Spleen (tissue), 11 donors: ENCODE measurements around the gene ATRN. TPM values are rescaled to one million over a fixed set of nuclear protein-coding genes. Genes with fewer than 3 reads are reported as not detected.
"Not testable (repeated sequence)": the region's sequence is repeated elsewhere in the genome, so short reads cannot be mapped to it uniquely, and the experiment has no call there.

Experiments used
- DNase-seq: peaks from one replicate; pipeline ENCODE4 v3.0.0-alpha.2; 2020
- H3K27ac ChIP-seq, 8 donors: fragments of 200-600 bp; sonication (generic) in 7 of 8; 1 replicate in 4 of 8; 2 replicates in 4 of 8; pipeline versions ENCODE4 v1.5.0 to v1.8.0; 2016 to 2021; ENCODE audit warnings: inconsistent platforms in 4 of 8, mild to moderate bottlenecking in 4 of 8, moderate library complexity in 1 of 8
- H3K27me3 ChIP-seq, 7 donors: fragments of 200-600 bp; sonication (generic) in 6 of 7; replicated peaks in 1 of 7; 1 replicate in 4 of 7; 2 replicates in 3 of 7; pipeline versions ENCODE4 v1.5.0 to v1.8.0; 2016 to 2021; ENCODE audit warnings: inconsistent platforms in 3 of 7, mild to moderate bottlenecking in 1 of 7
- H3K36me3 ChIP-seq, 6 donors: fragments of 200-600 bp; sonication (generic) in 5 of 6; 1 replicate in 4 of 6; 2 replicates in 2 of 6; pipeline versions ENCODE4 v1.5.0 to v1.8.0; 2016 to 2021; ENCODE audit warnings: inconsistent platforms in 2 of 6
- H3K4me1 ChIP-seq, 6 donors: fragments of 200-600 bp; sonication (generic) in 5 of 6; 1 replicate in 3 of 6; 2 replicates in 3 of 6; pipeline versions ENCODE4 v1.5.0 to v1.8.0; 2016 to 2021; ENCODE audit warnings: inconsistent platforms in 3 of 6
- H3K4me3 ChIP-seq, 8 donors: fragments of 200-600 bp; sonication (generic) in 7 of 8; 1 replicate in 4 of 8; 2 replicates in 4 of 8; pipeline versions ENCODE4 v1.5.0 to v1.8.0; 2016 to 2021; ENCODE audit warnings: inconsistent platforms in 4 of 8, mild to moderate bottlenecking in 4 of 8, moderate library complexity in 2 of 8
- H3K9me3 ChIP-seq, 8 donors: fragments of 200-600 bp; sonication (generic) in 7 of 8; 1 replicate in 4 of 8; 2 replicates in 4 of 8; pipeline versions ENCODE4 v1.5.0 to v1.8.0; 2016 to 2021; ENCODE audit warnings: inconsistent platforms in 4 of 8
- POLR2A ChIP-seq, 3 donors: fragments of 450-650 bp; IDR thresholded peaks; one replicate each; pipeline ENCODE4 v1.5.1; 2017; ENCODE audit warnings: antibody characterized with exemption in 3 of 3, mild to moderate bottlenecking in 1 of 3
- POLR2AphosphoS5 ChIP-seq, 3 donors: sonication (generic); formaldehyde crosslinking; IDR thresholded peaks; one replicate each; pipeline ENCODE4 v1.5.1; 2017; ENCODE audit warnings: antibody characterized with exemption in 3 of 3
- WGBS, 5 donors: extraction: QIAGEN DNeasy Blood & Tissue Kit in 3 of 5; methylation state at CpG; one replicate each; pipeline versions ENCODE4 v1.1.5 to v1.1.7; 2013 to 2018; 5-methylcytosine and 5-hydroxymethylcytosine counted together
- intact Hi-C: fragments of 100-400 bp; cut with DNase I; formaldehyde crosslinking; loops from one replicate; pipeline ENCODE4 v1.15.0; 2023; ENCODE audit warnings: low total_unique reads
- polyA plus RNA-seq, 3 donors: library from polyadenylated mRNA; stranded (reverse); fragments of 200-250 nt; gene quantifications; one replicate each; pipeline ENCODE4 v1.2.1, GENCODE V29; 2013
- total RNA-seq, 7 donors: library from RNA; depleted of rRNA in 3 of 7; stranded (reverse); fragments of >200 nt in 3 of 7; fragmentation: NEBNext Ultra II Directional in 4 of 7; extraction: Animal tissue kit (Norgen Biotek cat#: 25700) in 4 of 7; gene quantifications; one replicate each; pipeline versions ENCODE4 v1.1.0 to v1.2.1, GENCODE V29; 2016 to 2021
- TF ChIP-seq, protein P1 (sequence below), 11 experiments: fragments of 200-600 bp in 7 of 11; fragments of 450-650 bp in 4 of 11; sonication (generic) in 4 of 11; IDR thresholded peaks in 8 of 11; conservative IDR thresholded peaks in 3 of 11; 1 replicate in 7 of 11; 2 replicates in 4 of 11; pipeline versions ENCODE4 v1.4.0 to v1.8.0; 2016 to 2021; ENCODE audit warnings: antibody characterized with exemption in 11 of 11, inconsistent platforms in 4 of 11, mild to moderate bottlenecking in 1 of 11
- donor health status: healthy with polysubstance abuse.
- donor health status: DM: no; HTN: no; CAD: no; lungs with moderate emphysema.
- donor health status: DM: no; HTN: no; CAD: no.
- donor health status: Bipolar disorder and iron deficiency.
- donor health status: healthy.
- donor health status: DM: no; HTN: no; CAD: no.
- donor health status: DM: yes; HTN: yes; CAD: no.

Gene ATRN
- total and polyA plus RNA-seq, 10 donors, result 1.8 to 49.9 (median 27.6) TPM

DNA sequence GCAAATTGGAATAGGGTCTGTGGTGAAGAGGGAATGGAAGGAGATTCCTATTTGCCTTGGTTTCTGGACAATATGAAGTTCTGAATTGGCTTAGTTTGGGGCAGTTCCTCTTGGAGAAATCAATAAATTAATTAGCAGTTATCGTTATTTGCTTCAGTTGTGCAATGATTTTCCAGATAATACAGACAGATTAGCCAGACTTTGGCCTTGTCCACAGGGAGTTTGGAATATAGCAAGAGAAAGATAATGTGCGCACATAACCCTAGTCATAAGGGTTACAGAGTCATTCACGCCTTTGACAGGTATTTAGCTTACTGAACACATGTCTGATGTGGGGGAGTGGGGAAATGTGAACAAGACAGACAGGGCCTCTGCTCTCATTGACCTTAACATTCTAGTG, 1.3 kb downstream of the ATRN start:
- intact Hi-C loops, result no loop called here
- no peak for DNase-seq
- no peaks in the 10 kb centered on the region for H3K36me3 ChIP-seq
- H3K4me3 ChIP-seq, result peak overlapping the region; percentile 76 to 100 (median 96)
- WGBS, 5 donors, result 80 to 83% (median 81%) methylated on average over 3 of the region's 3 CpGs
- no peaks in the 10 kb centered on the region for H3K9me3 ChIP-seq
- H3K4me1 ChIP-seq, result peaks cover 22 to 49% (median 30%) of the 10 kb centered on the region in 6 donors
- H3K27me3 ChIP-seq, result no peaks in the 10 kb centered on the region
- H3K27ac ChIP-seq, result no peak overlapping the region
- TF ChIP-seq, protein P1, sequence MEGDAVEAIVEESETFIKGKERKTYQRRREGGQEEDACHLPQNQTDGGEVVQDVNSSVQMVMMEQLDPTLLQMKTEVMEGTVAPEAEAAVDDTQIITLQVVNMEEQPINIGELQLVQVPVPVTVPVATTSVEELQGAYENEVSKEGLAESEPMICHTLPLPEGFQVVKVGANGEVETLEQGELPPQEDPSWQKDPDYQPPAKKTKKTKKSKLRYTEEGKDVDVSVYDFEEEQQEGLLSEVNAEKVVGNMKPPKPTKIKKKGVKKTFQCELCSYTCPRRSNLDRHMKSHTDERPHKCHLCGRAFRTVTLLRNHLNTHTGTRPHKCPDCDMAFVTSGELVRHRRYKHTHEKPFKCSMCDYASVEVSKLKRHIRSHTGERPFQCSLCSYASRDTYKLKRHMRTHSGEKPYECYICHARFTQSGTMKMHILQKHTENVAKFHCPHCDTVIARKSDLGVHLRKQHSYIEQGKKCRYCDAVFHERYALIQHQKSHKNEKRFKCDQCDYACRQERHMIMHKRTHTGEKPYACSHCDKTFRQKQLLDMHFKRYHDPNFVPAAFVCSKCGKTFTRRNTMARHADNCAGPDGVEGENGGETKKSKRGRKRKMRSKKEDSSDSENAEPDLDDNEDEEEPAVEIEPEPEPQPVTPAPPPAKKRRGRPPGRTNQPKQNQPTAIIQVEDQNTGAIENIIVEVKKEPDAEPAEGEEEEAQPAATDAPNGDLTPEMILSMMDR (IDR thresholded peaks at IDR 0.05 in 8 of 11, conservative IDR thresholded peaks at IDR 0.05 in 3 of 11), result no peak
- TF ChIP-seq POLR2AphosphoS5 (IDR thresholded peaks at IDR 0.05) (no peak), POLR2A (IDR thresholded peaks at IDR 0.05) (no peak)

DNA sequence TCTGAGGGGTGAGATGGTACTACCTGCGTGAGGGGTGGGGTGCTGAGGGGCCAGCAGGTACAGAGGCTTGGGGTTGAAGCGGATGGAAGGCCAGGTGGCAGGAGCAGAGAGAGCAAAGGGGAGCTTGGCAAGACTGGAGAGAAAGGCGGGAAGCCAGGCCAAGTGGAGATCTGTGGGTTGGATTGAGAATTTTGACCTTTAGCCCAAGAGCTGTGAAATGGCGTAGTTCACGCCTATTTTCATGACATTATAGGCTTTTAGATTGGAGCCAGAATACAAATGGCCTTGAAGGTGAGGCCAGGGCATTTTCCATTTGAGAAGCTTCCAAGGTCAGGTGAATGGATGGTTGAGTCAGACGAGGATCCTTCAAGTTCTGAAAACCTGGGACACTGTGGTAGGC, 2.5 kb downstream of the ATRN start:
- Histone ChIP-seq H3K9me3 (no peaks in the 10 kb centered on the region), H3K27me3 (no peaks in the 10 kb centered on the region), H3K4me1 (peaks cover 22 to 49% (median 30%) of the 10 kb centered on the region in 6 donors), H3K27ac (no peak overlapping the region), H3K4me3 (peak overlapping the region in 1 of 8 donors; percentile 100), H3K36me3 (peaks cover 0 to 2% (median 0%) of the 10 kb centered on the region in 6 donors)
- TF ChIP-seq POLR2AphosphoS5 (IDR thresholded peaks at IDR 0.05) (no peak), POLR2A (IDR thresholded peaks at IDR 0.05) (no peak)
- TF ChIP-seq, protein P1 (IDR thresholded peaks at IDR 0.05 in 8 of 11, conservative IDR thresholded peaks at IDR 0.05 in 3 of 11), result no peak
- DNase-seq, result no peak
- intact Hi-C loops, result no loop called here
- 91 to 97% (median 95%) methylated on average over 6 of the region's 6 CpGs for WGBS, 5 donors

DNA sequence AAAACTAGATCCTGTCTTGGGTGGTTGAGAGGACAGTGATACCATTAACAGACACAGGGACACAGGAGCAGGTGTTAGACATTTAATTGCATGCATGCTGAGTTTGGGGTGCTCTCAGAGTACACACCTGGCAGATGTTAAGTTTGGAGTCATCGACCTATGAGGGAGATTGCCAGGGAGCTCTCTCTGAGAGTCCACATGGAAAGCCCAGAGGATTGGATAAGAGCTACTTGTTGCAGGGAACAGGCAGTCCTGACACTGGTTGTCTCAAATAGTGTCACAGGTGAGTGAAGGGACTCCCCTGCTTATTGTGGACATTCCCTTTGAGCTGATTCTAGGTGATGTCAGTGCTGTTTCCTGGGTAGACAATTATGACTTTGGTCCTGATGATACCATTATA, 3.1 kb downstream of the ATRN start:
- intact Hi-C loops, result no loop called here
- no peak for TF ChIP-seq POLR2A (IDR thresholded peaks at IDR 0.05)
- no peak for TF ChIP-seq POLR2AphosphoS5 (IDR thresholded peaks at IDR 0.05)
- TF ChIP-seq, protein P1 (IDR thresholded peaks at IDR 0.05 in 8 of 11, conservative IDR thresholded peaks at IDR 0.05 in 3 of 11), result no peak
- H3K27me3 ChIP-seq, result no peaks in the 10 kb centered on the region
- H3K4me1 ChIP-seq, result peaks cover 22 to 49% (median 30%) of the 10 kb centered on the region in 6 donors
- no peak overlapping the region for H3K4me3 ChIP-seq
- WGBS, 5 donors, result 90 to 100% (median 93%) methylated on average over 1 of the region's 1 CpG
- H3K27ac ChIP-seq, result no peak overlapping the region
- peaks cover 0 to 8% (median 0%) of the 10 kb centered on the region in 6 donors for H3K36me3 ChIP-seq
- DNase-seq, result no peak
- H3K9me3 ChIP-seq, result no peaks in the 10 kb centered on the region

DNA sequence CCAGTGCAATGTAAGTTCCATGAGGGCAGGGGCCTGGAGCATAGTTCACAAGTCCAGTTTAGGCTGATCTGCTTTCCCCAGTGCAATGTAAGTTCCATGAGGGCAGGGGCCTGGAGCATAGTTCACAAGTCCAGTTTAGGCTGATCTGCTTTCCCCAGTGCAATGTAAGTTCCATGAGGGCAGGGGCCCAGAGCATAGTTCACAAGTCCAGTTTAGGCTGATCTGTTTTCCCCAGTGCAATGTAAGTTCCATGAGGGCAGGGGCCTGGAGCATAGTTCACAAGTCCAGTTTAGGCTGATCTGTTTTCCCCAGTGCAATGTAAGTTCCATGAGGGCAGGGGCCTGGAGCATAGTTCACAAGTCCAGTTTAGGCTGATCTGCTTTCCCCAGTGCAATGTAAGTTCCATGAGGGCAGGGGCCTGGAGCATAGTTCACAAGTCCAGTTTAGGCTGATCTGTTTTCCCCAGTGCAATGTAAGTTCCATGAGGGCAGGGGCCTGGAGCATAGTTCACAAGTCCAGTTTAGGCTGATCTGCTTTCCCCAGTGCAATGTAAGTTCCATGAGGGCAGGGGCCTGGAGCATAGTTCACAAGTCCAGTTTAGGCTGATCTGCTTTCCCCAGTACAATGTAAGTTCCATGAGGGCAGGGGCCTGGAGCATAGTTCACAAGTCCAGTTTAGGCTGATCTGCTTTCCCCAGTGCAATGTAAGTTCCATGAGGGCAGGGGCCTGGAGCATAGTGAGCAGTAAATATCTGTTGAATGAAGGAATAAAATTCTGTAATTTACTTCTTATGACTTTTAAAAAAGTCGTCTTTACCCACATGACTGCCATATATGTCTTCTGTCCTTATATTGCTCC, 6.4 kb downstream of the ATRN start:
- H3K27me3 ChIP-seq, intact Hi-C loops, H3K36me3 ChIP-seq, H3K4me3 ChIP-seq, H3K27ac ChIP-seq, H3K9me3 ChIP-seq, DNase-seq: not testable (repeated sequence)
- peaks cover 13 to 48% (median 22%) of the 10 kb centered on the region in 6 donors for H3K4me1 ChIP-seq
- 90 to 97% (median 95%) methylated on average over 1 of the region's 1 CpG for WGBS, 5 donors
